ENCODE data around the gene PTPRA.

- TF ChIP-seq ZNF274 (IDR thresholded peaks at IDR 0.05; ENCODE audit: low read depth, low read length) (no peak), YY1 (IDR thresholded peaks at IDR 0.05; ENCODE audit: insufficient read depth, insufficient read length) (no peak), SUZ12 (IDR thresholded peaks at IDR 0.05; ENCODE audit: extremely low read depth, insufficient read depth, insufficient read length) (no peak)
Observed at GRCh38 chr20:3021777-3022176, 148.5 kb downstream of the PTPRA start.

All from NT2/D1 (cell line).